Measurements from ENCODE around the gene DYNLT1. TPM values are rescaled to one million over a fixed set of nuclear protein-coding genes. Genes with fewer than 3 reads are reported as not detected.

The DYNLT1 gene
- total and polyA plus RNA-seq, 2 experiments from 2014 or later, result 60.9 to 241 TPM

DNA sequence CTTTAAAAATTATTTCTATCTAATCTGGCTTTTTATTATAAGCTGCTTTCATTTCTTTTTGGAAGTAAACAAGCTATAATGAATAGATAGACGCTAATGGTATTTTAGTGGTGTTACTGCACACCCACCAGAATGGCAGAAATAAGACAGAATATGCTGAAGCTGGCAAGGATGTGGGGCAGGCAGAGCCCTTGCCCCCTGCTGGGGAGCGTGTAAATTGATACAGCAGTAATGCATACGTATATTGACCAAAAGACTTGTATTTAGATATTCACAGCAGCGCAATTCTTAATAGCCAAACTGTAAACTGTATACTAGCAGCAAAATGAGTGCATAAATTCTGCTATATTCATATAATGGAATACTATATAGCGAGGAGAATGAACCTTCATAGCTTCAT is 49.3 kb downstream of the DYNLT1 start:
- Histone ChIP-seq H3K9me2 (ENCODE audit: insufficient read depth) (no peaks in the 10 kb centered on the region), H3K4me3 (no peak overlapping the region), H4K20me1 (replicated peaks; ENCODE audit: insufficient read depth) (0 out of 2 replicates have a peak, but pooled peaks cover 6% of the 10 kb centered on the region), H3F3A (replicated peaks; ENCODE audit: low read depth) (no peaks in the 10 kb centered on the region), H2AFZ (no peak overlapping the region), H3K4me2 (no peak overlapping the region), H3K36me3 (ENCODE audit: insufficient read depth) (peaks cover 16% of the 10 kb centered on the region), H3K4me1 (ENCODE audit: insufficient read depth) (no peaks in the 10 kb centered on the region), H3K27me3 (ENCODE audit: insufficient read depth) (no peaks in the 10 kb centered on the region), H3K27ac (ENCODE audit: low read depth) (no peak overlapping the region), H3K79me2 (replicated peaks; ENCODE audit: insufficient read depth) (no peaks in the 10 kb centered on the region)
- Mint-ChIP-seq H3K27me3 (ENCODE audit: insufficient read depth, low read depth, poor library complexity) (peaks cover 4% of the 10 kb centered on the region), H3K4me1 (no peaks in the 10 kb centered on the region), H3K27ac (no peak overlapping the region), H3K9me3 (no peaks in the 10 kb centered on the region), H3K4me3 (no peak overlapping the region), H3K36me3 (ENCODE audit: low read depth) (peaks cover 73% of the 10 kb centered on the region)
- TF ChIP-seq EZH2 (IDR thresholded peaks at IDR 0.05; ENCODE audit: low read depth, unreplicated experiment), result no peak
- TF ChIP-seq, protein P1, sequence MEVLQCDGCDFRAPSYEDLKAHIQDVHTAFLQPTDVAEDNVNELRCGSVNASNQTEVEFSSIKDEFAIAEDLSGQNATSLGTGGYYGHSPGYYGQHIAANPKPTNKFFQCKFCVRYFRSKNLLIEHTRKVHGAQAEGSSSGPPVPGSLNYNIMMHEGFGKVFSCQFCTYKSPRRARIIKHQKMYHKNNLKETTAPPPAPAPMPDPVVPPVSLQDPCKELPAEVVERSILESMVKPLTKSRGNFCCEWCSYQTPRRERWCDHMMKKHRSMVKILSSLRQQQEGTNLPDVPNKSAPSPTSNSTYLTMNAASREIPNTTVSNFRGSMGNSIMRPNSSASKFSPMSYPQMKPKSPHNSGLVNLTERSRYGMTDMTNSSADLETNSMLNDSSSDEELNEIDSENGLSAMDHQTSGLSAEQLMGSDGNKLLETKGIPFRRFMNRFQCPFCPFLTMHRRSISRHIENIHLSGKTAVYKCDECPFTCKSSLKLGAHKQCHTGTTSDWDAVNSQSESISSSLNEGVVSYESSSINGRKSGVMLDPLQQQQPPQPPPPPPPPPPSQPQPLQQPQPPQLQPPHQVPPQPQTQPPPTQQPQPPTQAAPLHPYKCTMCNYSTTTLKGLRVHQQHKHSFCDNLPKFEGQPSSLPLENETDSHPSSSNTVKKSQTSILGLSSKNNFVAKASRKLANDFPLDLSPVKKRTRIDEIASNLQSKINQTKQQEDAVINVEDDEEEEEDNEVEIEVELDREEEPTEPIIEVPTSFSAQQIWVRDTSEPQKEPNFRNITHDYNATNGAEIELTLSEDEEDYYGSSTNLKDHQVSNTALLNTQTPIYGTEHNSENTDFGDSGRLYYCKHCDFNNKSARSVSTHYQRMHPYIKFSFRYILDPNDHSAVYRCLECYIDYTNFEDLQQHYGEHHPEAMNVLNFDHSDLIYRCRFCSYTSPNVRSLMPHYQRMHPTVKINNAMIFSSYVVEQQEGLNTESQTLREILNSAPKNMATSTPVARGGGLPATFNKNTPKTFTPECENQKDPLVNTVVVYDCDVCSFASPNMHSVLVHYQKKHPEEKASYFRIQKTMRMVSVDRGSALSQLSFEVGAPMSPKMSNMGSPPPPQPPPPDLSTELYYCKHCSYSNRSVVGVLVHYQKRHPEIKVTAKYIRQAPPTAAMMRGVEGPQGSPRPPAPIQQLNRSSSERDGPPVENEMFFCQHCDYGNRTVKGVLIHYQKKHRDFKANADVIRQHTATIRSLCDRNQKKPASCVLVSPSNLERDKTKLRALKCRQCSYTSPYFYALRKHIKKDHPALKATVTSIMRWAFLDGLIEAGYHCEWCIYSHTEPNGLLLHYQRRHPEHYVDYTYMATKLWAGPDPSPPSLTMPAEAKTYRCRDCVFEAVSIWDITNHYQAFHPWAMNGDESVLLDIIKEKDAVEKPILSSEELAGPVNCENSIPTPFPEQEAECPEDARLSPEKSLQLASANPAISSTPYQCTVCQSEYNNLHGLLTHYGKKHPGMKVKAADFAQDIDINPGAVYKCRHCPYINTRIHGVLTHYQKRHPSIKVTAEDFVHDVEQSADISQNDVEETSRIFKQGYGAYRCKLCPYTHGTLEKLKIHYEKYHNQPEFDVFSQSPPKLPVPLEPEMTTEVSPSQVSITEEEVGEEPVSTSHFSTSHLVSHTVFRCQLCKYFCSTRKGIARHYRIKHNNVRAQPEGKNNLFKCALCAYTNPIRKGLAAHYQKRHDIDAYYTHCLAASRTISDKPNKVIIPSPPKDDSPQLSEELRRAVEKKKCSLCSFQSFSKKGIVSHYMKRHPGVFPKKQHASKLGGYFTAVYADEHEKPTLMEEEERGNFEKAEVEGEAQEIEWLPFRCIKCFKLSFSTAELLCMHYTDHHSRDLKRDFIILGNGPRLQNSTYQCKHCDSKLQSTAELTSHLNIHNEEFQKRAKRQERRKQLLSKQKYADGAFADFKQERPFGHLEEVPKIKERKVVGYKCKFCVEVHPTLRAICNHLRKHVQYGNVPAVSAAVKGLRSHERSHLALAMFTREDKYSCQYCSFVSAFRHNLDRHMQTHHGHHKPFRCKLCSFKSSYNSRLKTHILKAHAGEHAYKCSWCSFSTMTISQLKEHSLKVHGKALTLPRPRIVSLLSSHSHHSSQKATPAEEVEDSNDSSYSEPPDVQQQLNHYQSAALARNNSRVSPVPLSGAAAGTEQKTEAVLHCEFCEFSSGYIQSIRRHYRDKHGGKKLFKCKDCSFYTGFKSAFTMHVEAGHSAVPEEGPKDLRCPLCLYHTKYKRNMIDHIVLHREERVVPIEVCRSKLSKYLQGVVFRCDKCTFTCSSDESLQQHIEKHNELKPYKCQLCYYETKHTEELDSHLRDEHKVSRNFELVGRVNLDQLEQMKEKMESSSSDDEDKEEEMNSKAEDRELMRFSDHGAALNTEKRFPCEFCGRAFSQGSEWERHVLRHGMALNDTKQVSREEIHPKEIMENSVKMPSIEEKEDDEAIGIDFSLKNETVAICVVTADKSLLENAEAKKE (CRISPR knock-in tag; IDR thresholded peaks at IDR 0.05), result no peak
- TF ChIP-seq ZNF331 (CRISPR knock-in tag; IDR thresholded peaks at IDR 0.05; ENCODE audit: low read depth), result no peak
- TF ChIP-seq ZNF114 (CRISPR knock-in tag; IDR thresholded peaks at IDR 0.05), result no peak
- TF ChIP-seq JUNB (IDR thresholded peaks at IDR 0.05; ENCODE audit: unreplicated experiment), result no peak
- TF ChIP-seq, protein P2, sequence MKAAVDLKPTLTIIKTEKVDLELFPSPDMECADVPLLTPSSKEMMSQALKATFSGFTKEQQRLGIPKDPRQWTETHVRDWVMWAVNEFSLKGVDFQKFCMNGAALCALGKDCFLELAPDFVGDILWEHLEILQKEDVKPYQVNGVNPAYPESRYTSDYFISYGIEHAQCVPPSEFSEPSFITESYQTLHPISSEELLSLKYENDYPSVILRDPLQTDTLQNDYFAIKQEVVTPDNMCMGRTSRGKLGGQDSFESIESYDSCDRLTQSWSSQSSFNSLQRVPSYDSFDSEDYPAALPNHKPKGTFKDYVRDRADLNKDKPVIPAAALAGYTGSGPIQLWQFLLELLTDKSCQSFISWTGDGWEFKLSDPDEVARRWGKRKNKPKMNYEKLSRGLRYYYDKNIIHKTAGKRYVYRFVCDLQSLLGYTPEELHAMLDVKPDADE (IDR thresholded peaks at IDR 0.05), result no peak
- no peak for TF ChIP-seq POLR2AphosphoS5 (IDR thresholded peaks at IDR 0.05; ENCODE audit: low read depth)
- TF ChIP-seq, protein P3, sequence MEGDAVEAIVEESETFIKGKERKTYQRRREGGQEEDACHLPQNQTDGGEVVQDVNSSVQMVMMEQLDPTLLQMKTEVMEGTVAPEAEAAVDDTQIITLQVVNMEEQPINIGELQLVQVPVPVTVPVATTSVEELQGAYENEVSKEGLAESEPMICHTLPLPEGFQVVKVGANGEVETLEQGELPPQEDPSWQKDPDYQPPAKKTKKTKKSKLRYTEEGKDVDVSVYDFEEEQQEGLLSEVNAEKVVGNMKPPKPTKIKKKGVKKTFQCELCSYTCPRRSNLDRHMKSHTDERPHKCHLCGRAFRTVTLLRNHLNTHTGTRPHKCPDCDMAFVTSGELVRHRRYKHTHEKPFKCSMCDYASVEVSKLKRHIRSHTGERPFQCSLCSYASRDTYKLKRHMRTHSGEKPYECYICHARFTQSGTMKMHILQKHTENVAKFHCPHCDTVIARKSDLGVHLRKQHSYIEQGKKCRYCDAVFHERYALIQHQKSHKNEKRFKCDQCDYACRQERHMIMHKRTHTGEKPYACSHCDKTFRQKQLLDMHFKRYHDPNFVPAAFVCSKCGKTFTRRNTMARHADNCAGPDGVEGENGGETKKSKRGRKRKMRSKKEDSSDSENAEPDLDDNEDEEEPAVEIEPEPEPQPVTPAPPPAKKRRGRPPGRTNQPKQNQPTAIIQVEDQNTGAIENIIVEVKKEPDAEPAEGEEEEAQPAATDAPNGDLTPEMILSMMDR (conservative IDR thresholded peaks at IDR 0.05; ENCODE audit: low read depth in 2 of 2), result no peak
- TF ChIP-seq, protein P4, sequence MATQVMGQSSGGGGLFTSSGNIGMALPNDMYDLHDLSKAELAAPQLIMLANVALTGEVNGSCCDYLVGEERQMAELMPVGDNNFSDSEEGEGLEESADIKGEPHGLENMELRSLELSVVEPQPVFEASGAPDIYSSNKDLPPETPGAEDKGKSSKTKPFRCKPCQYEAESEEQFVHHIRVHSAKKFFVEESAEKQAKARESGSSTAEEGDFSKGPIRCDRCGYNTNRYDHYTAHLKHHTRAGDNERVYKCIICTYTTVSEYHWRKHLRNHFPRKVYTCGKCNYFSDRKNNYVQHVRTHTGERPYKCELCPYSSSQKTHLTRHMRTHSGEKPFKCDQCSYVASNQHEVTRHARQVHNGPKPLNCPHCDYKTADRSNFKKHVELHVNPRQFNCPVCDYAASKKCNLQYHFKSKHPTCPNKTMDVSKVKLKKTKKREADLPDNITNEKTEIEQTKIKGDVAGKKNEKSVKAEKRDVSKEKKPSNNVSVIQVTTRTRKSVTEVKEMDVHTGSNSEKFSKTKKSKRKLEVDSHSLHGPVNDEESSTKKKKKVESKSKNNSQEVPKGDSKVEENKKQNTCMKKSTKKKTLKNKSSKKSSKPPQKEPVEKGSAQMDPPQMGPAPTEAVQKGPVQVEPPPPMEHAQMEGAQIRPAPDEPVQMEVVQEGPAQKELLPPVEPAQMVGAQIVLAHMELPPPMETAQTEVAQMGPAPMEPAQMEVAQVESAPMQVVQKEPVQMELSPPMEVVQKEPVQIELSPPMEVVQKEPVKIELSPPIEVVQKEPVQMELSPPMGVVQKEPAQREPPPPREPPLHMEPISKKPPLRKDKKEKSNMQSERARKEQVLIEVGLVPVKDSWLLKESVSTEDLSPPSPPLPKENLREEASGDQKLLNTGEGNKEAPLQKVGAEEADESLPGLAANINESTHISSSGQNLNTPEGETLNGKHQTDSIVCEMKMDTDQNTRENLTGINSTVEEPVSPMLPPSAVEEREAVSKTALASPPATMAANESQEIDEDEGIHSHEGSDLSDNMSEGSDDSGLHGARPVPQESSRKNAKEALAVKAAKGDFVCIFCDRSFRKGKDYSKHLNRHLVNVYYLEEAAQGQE (IDR thresholded peaks at IDR 0.05; ENCODE audit: unreplicated experiment), result no peak
- no peak for TF ChIP-seq STAT1 (IDR thresholded peaks at IDR 0.05; ENCODE audit: unreplicated experiment)
- no peak for TF ChIP-seq EZH2phosphoT487 (IDR thresholded peaks at IDR 0.05; ENCODE audit: unreplicated experiment)
- no peak for TF ChIP-seq CREB1 (CRISPR knock-in tag; IDR thresholded peaks at IDR 0.05; ENCODE audit: low read depth)
- no peak for TF ChIP-seq NANOG (IDR thresholded peaks at IDR 0.05; ENCODE audit: borderline replicate concordance)
- DNase-seq (ENCODE audit: low spot score) (no peak), ATAC-seq (no peak)

Measured in GM23338 (cell line).